DND-41 (cell line): ENCODE results near the gene SLC25A5.

Experiments used
- ATAC-seq: fragments of 200-7000 bp; cut with Tn5 transposase; 3 replicates; pipeline ENCODE4 v1.9.1; 2021; ENCODE audit warnings: low read depth; ENCODE audit not compliant: insufficient read depth
- DNase-seq: peaks from one replicate; pipeline ENCODE4 v3.0.0-alpha.2; 2020
- H2AFZ ChIP-seq: 2 replicates; pipeline ENCODE4 v1.6.0; 2012; ENCODE audit warnings: low read depth, low read length
- H3K27ac ChIP-seq: 2 replicates; pipeline ENCODE4 v1.5.1; 2012; ENCODE audit warnings: low read length, inconsistent platforms
- H3K27me3 ChIP-seq: fragments of 200-600 bp; sonication (generic); 2 replicates; pipeline ENCODE4 v1.6.0; 2012; ENCODE audit warnings: low read length, mild to moderate bottlenecking, inconsistent platforms; ENCODE audit not compliant: insufficient read depth, poor library complexity
- H3K36me3 ChIP-seq: 2 replicates; pipeline ENCODE4 v1.5.1; 2012; ENCODE audit warnings: low read length, inconsistent platforms; ENCODE audit not compliant: insufficient read depth
- H3K4me1 ChIP-seq: 2 replicates; pipeline ENCODE4 v1.5.1; 2012; ENCODE audit warnings: mild to moderate bottlenecking, low read length; ENCODE audit not compliant: insufficient read depth
- H3K4me2 ChIP-seq: 2 replicates; pipeline ENCODE4 v1.6.0; 2012; ENCODE audit warnings: mild to moderate bottlenecking, moderate library complexity, low read length, inconsistent platforms; ENCODE audit not compliant: insufficient read depth
- H3K4me3 ChIP-seq, 2 experiments: fragments of 200-600 bp in 1 of 2; shearing (Covaris generic) in 1 of 2; 2 replicates each; pipeline ENCODE4 v1.5.1; 2012 to 2016; ENCODE audit warnings: inconsistent platforms in 2 of 2, low read length in 2 of 2, mild to moderate bottlenecking in 2 of 2, low read depth in 1 of 2, moderate library complexity in 1 of 2
- H3K79me2 ChIP-seq: 2 replicates; pipeline ENCODE4 v1.6.0; 2012; ENCODE audit warnings: low read length, inconsistent platforms; ENCODE audit not compliant: insufficient read depth
- H3K9ac ChIP-seq: 2 replicates; pipeline ENCODE4 v1.6.0; 2012; ENCODE audit warnings: low read depth, mild to moderate bottlenecking, inconsistent platforms, low read length, moderate library complexity
- H3K9me3 ChIP-seq: 2 replicates; pipeline ENCODE4 v1.5.1; 2012; ENCODE audit warnings: low read length, moderate library complexity, mild to moderate bottlenecking, inconsistent platforms; ENCODE audit not compliant: insufficient read depth, severe bottlenecking
- H4K20me1 ChIP-seq: 2 replicates; pipeline ENCODE4 v1.6.0; 2012; ENCODE audit warnings: low read length; ENCODE audit not compliant: insufficient read depth
- CTCF ChIP-seq: IDR thresholded peaks from 2 replicates; pipeline ENCODE4 v1.5.1; 2012; ENCODE audit warnings: borderline replicate concordance, low read length, moderate library complexity, mild to moderate bottlenecking; ENCODE audit not compliant: poor library complexity, severe bottlenecking; ENCODE audit errors: extremely low read depth
- EZH2 ChIP-seq: IDR thresholded peaks from 3 replicates; pipeline ENCODE4 v1.6.1; 2012; ENCODE audit warnings: borderline replicate concordance, low read depth, mild to moderate bottlenecking, moderate library complexity, low read length, inconsistent platforms; ENCODE audit not compliant: severe bottlenecking

Gene SLC25A5

DNA sequence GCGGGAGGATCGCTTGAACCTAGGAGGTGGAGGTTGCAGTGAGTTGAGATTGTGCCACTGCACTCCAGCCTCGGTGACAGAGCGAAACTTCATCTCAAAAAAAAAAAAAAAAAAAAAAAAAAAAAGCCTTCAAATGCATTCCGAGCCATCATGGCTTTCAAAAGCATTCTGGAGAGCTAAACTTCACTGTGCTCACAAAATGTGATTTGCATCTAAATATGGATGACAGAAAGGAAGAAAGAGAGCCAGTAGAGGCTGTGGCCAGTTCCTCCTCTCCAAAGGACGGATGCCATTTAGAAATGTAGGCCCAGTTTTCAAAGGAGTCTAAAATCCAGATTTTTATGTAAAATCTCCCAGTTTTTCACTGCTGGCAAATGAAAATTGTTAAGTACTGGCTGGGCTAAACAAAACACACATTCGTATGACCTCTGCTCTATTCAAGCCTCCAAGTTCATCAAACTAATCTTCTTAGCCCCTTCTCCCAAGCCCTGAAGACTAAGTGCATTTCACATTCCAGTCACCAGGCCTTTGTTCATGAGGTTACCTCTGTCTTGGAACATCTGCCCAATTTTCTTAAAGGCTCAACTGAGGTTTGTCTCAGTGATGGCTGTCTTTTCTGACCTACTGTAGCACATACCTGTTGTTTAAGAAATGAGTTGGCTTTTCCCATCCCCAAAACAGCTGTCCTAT is 47.1 kb upstream of the SLC25A5 start:
- H3K79me2 ChIP-seq, result no peaks in the 10 kb centered on the region
- no peak for ATAC-seq

GRCh38 chrX:119423631-119424030 is 44.6 kb upstream of the SLC25A5 start:
- Histone ChIP-seq H3K27ac (no peak overlapping the region), H3K36me3 (no peaks in the 10 kb centered on the region), H3K4me2 (no peak overlapping the region), H3K27me3 (no peaks in the 10 kb centered on the region), H4K20me1 (no peaks in the 10 kb centered on the region), H3K9me3 (no peaks in the 10 kb centered on the region), H2AFZ (no peak overlapping the region), H3K79me2 (no peaks in the 10 kb centered on the region), H3K4me1 (peaks cover 29% of the 10 kb centered on the region), H3K4me3 (no peak overlapping the region), H3K9ac (no peak overlapping the region)
- ATAC-seq (no peak), DNase-seq (no peak)
- no peak for TF ChIP-seq EZH2
- TF ChIP-seq CTCF, result no peak

More for the DNA sequence above, 47.1 kb upstream of the SLC25A5 start:
- H3K4me1 ChIP-seq, result peaks cover 7% of the 10 kb centered on the region
- H3K9ac ChIP-seq, result no peak overlapping the region
- no peak overlapping the region for H3K27ac ChIP-seq
- DNase-seq, result no peak
- H3K36me3 ChIP-seq, result no peaks in the 10 kb centered on the region
- no peak overlapping the region for H2AFZ ChIP-seq
- TF ChIP-seq CTCF, result no peak
- TF ChIP-seq EZH2, result no peak
- no peaks in the 10 kb centered on the region for H3K9me3 ChIP-seq
- H3K4me2 ChIP-seq, result no peak overlapping the region
- H3K4me3 ChIP-seq, result no peak overlapping the region
- H3K27me3 ChIP-seq, result no peaks in the 10 kb centered on the region
- no peaks in the 10 kb centered on the region for H4K20me1 ChIP-seq

GRCh38 chrX:119424999-119425398 is 43.2 kb upstream of the SLC25A5 start:
- Histone ChIP-seq H3K4me3 (no peak overlapping the region), H3K79me2 (no peaks in the 10 kb centered on the region), H3K4me2 (no peak overlapping the region), H3K4me1 (peaks cover 29% of the 10 kb centered on the region), H2AFZ (no peak overlapping the region), H3K27me3 (no peaks in the 10 kb centered on the region), H3K9me3 (no peaks in the 10 kb centered on the region), H3K36me3 (no peaks in the 10 kb centered on the region), H4K20me1 (no peaks in the 10 kb centered on the region), H3K27ac (no peak overlapping the region), H3K9ac (no peak overlapping the region)
- DNase-seq (no peak), ATAC-seq (no peak)
- no peak for TF ChIP-seq EZH2
- TF ChIP-seq CTCF, result no peak
